Endothelial cell of umbilical vein (primary cell): ENCODE results near the gene PSMA5. TPM values are rescaled to one million over a fixed set of nuclear protein-coding genes. Genes with fewer than 3 reads are reported as not detected.

Experiments
- BruUV-seq: library from RNA; stranded (reverse); fragments of 400-500 nt; replicated peaks from 2 replicates; lab custom pipeline; 2021; lab: Mats Ljungman, UMichigan
- CTCF ChIA-PET: fragments of 300-600, 350-600 bp; sonication (Branson Sonifier 250); formaldehyde crosslinking; loops from one replicate; lab custom pipeline; 2021; ENCODE audit warnings: antibody characterized with exemption, inconsistent platforms; lab: Charles Lee
- POLR2A ChIA-PET: fragments of 300-600, 350-600 bp; sonication (Branson Sonifier 250); formaldehyde crosslinking; loops from one replicate; lab custom pipeline; 2021; ENCODE audit warnings: antibody characterized with exemption, inconsistent platforms; lab: Charles Lee
- DNase-seq: peaks from one replicate; pipeline ENCODE4 v3.0.0-alpha.2; 2011; ENCODE audit warnings: low read depth, low spot score
- FAIRE-seq: peaks from 2 replicates; lab custom pipeline; 2011; peaks lifted over from hg19 to GRCh38; lab: Jason Lieb, UNC
- H2AFZ ChIP-seq: 2 replicates; pipeline ENCODE4 v1.6.0; 2012; ENCODE audit warnings: low read depth, low read length, control low read depth, inconsistent platforms
- H3K27ac ChIP-seq: 2 replicates; pipeline ENCODE4 v1.5.1; 2011; ENCODE audit warnings: low read depth, mild to moderate bottlenecking, control low read depth, low read length, moderate library complexity; ENCODE audit not compliant: insufficient read depth
- H3K27me3 ChIP-seq, 2 experiments: 2 replicates each; pipeline versions ENCODE4 v1.6.0 to v1.6.1; 2011; ENCODE audit warnings: low read length in 2 of 2, mixed read lengths in 1 of 2; ENCODE audit not compliant: control insufficient read depth in 2 of 2, insufficient read depth in 2 of 2
- H3K36me3 ChIP-seq, 2 experiments: 2 replicates in 1 of 2; 3 replicates in 1 of 2; pipeline ENCODE4 v1.5.1; 2011; ENCODE audit warnings: low read length in 2 of 2, mild to moderate bottlenecking in 1 of 2, moderate library complexity in 1 of 2; ENCODE audit not compliant: control insufficient read depth in 2 of 2, insufficient read depth in 2 of 2; ENCODE audit errors: extremely low read depth in 1 of 2
- H3K4me1 ChIP-seq: 3 replicates; pipeline ENCODE4 v1.5.1; 2011; ENCODE audit warnings: mild to moderate bottlenecking, low read length; ENCODE audit not compliant: control insufficient read depth, insufficient read depth; ENCODE audit errors: extremely low read depth
- H3K4me2 ChIP-seq: 2 replicates; pipeline ENCODE4 v1.6.1; 2011; ENCODE audit warnings: low read length, control low read depth, mixed read lengths; ENCODE audit not compliant: insufficient read depth
- H3K4me3 ChIP-seq, 3 experiments: fragments of 200-600 bp in 1 of 3; sonication (generic), shearing (Covaris generic) in 1 of 3; replicated peaks in 1 of 3; 2 replicates each; pipeline ENCODE4 v1.5.1; 2011 to 2016; ENCODE audit warnings: control low read depth in 3 of 3, low read length in 3 of 3, mild to moderate bottlenecking in 2 of 3, inconsistent platforms in 1 of 3, low read depth in 1 of 3, moderate library complexity in 1 of 3; ENCODE audit not compliant: insufficient read depth in 1 of 3
- H3K79me2 ChIP-seq: 2 replicates; pipeline ENCODE4 v1.6.0; 2012; ENCODE audit warnings: low read length, inconsistent platforms; ENCODE audit not compliant: control insufficient read depth, insufficient read depth
- H3K9ac ChIP-seq: replicated peaks from 2 replicates; pipeline ENCODE3; 2011; ENCODE audit warnings: low read length, control low read depth; ENCODE audit not compliant: insufficient read depth; ENCODE audit errors: extremely low read depth
- H3K9me1 ChIP-seq: replicated peaks from 3 replicates; pipeline ENCODE4 v1.6.0; 2011; ENCODE audit warnings: mild to moderate bottlenecking, low read length; ENCODE audit not compliant: control insufficient read depth, insufficient read depth; ENCODE audit errors: extremely low read depth
- H3K9me3 ChIP-seq: replicated peaks from 2 replicates; pipeline ENCODE4 v1.5.1; 2012; ENCODE audit warnings: low read length, inconsistent platforms; ENCODE audit not compliant: control insufficient read depth, insufficient read depth
- H4K20me1 ChIP-seq: replicated peaks from 2 replicates; pipeline ENCODE3; 2011; ENCODE audit warnings: mild to moderate bottlenecking, low read length; ENCODE audit not compliant: control insufficient read depth, insufficient read depth; ENCODE audit errors: extremely low read depth
- CTCF ChIP-seq, 2 donors: IDR thresholded peaks; 1 replicate in 1 of 2; 2 replicates in 1 of 2; pipeline ENCODE4 v1.5.1; 2011; ENCODE audit warnings: low read length in 2 of 2, mild to moderate bottlenecking in 2 of 2, moderate library complexity in 2 of 2, control low read depth in 1 of 2, inconsistent platforms in 1 of 2, low read depth in 1 of 2; ENCODE audit not compliant: insufficient read depth in 1 of 2; ENCODE audit errors: extremely low read depth in 1 of 2
- EZH2 ChIP-seq: IDR thresholded peaks from 2 replicates; pipeline ENCODE4 v1.6.1; 2012; ENCODE audit warnings: borderline replicate concordance, low read depth, mild to moderate bottlenecking, moderate library complexity, low read length, inconsistent platforms; ENCODE audit not compliant: severe bottlenecking
- FOS ChIP-seq: IDR thresholded peaks from 2 replicates; pipeline ENCODE4 v1.6.1; 2011; ENCODE audit warnings: mild to moderate bottlenecking, low read length, moderate library complexity, borderline replicate concordance; ENCODE audit not compliant: insufficient read depth
- GATA2 ChIP-seq: IDR thresholded peaks from 2 replicates; pipeline ENCODE4 v1.7.0; 2011; ENCODE audit warnings: low read depth, mild to moderate bottlenecking, moderate library complexity, mixed read lengths, low read length; ENCODE audit not compliant: insufficient read length, insufficient read depth
- JUN ChIP-seq: IDR thresholded peaks from 2 replicates; pipeline ENCODE4 v1.6.1; 2011; ENCODE audit warnings: borderline replicate concordance, low read depth; ENCODE audit not compliant: insufficient read length, insufficient read depth
- MAX ChIP-seq: IDR thresholded peaks from 2 replicates; pipeline ENCODE4 v1.6.1; 2011; ENCODE audit not compliant: insufficient read depth, insufficient read length
- MYC ChIP-seq: IDR thresholded peaks from one replicate; pipeline ENCODE4 v1.6.1; 2011; ENCODE audit warnings: mild to moderate bottlenecking, low read depth, low read length
- POLR2A ChIP-seq: IDR thresholded peaks from 2 replicates; pipeline ENCODE4 v1.6.1; 2012; ENCODE audit warnings: low read depth, mild to moderate bottlenecking, control low read depth, low read length
- POLR2AphosphoS5 ChIP-seq: IDR thresholded peaks from 2 replicates; pipeline ENCODE4 v1.6.1; 2012; ENCODE audit warnings: low read depth, mild to moderate bottlenecking, control low read depth, low read length, moderate library complexity; ENCODE audit not compliant: insufficient read depth
- dilution Hi-C: fragments of 300-500 bp; cut with MboI; formaldehyde crosslinking; loops from one replicate; pipeline ENCODE4 v1.15.0; 2019; ENCODE audit warnings: low sequenced_read_pairs; ENCODE audit not compliant: extremely low pct_ligation_motif_present
- intact Hi-C: fragments of 100-400 bp; cut with micrococcal nuclease; formaldehyde crosslinking; loops from one replicate; pipeline ENCODE4 v1.10.0; 2022
- polyA plus RNA-seq, 4 experiments: library from polyadenylated mRNA; depleted of rRNA in 3 of 4; stranded (reverse) in 3 of 4; unstranded in 1 of 4; fragments of >200 nt; gene quantifications; 2 replicates each; pipeline versions ENCODE4 v1.2.1 to v1.2.3, GENCODE V29; 2011 to 2012; ENCODE audit warnings: missing spikeins in 1 of 4
- total RNA-seq: library from RNA; stranded (reverse); gene quantifications from 2 replicates; pipeline ENCODE4 v1.2.3, GENCODE V29; 2021

Gene PSMA5
- total and polyA plus RNA-seq, 2 donors (not counting 3 experiments of a cell fraction or from before 2014, with no cell fraction given) = 98.1 to 125 TPM

DNA sequence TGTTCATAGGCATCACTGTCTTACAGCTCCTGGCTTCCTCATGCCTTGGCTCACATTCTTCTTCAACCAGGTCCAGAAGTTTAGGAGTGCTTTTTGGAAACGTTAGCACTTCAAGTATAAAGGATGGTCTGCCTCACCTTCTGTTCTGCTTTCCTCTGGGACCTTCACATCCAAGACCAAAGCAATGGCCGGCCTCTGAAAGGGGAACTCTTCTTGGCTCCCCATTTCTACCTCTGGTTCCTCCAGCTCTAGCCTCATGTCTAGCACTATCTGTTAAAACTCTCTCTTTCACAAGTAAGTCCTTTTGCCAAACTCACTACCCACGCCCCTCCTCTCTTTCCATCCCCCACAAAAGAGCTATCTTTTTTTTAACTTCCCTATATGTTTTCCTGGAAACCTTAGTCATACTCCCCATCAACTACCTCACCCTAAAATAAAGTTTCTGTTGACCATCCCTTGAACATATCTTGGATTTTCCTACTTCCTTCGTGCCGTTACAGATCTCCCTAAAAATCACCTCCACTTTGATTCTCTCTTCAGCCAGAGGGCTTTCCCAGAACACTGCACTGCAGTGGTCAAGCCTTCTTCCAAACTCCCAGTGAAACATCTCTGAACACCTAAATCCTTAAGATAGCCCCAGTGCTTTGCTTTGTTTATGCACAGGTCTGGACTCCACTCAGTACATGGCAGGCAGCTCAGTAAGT lies 36.5 kb downstream of the PSMA5 start:
- H3K9me1 ChIP-seq = no peaks in the 10 kb centered on the region
- TF ChIP-seq MAX (no peak), MYC (no peak), JUN (no peak), FOS (no peak), CTCF (IDR thresholded peaks at IDR 0.05; ENCODE audit: extremely low read depth in 1 of 2, insufficient read depth in 1 of 2, low read depth in 1 of 2, low read length in 2 of 2) (no peak), EZH2 (no peak), POLR2A (no peak), GATA2 (no peak), POLR2AphosphoS5 (no peak)
- H2AFZ ChIP-seq = no peak overlapping the region
- DNase-seq = no peak
- FAIRE-seq = no peak
- H3K27ac ChIP-seq = no peak overlapping the region
- dilution Hi-C loops (no loop called here), intact Hi-C loops (no loop called here)
- H3K9ac ChIP-seq = no peak overlapping the region
- ChIA-PET CTCF (interaction anchor here (0.8 to 1.4 kb wide), 3 partner anchors 9 to 126 kb away, joined by 3 read pairs; no protein-coding TSS in a partner anchor), POLR2A (no interaction called here)
- H3K4me1 ChIP-seq = peaks cover 12% of the 10 kb centered on the region
- H3K4me3 ChIP-seq = no peak overlapping the region
- no peaks in the 10 kb centered on the region for H4K20me1 ChIP-seq
- H3K79me2 ChIP-seq = no peaks in the 10 kb centered on the region
- BruUV-seq = no TSS peak
- no peak overlapping the region for H3K4me2 ChIP-seq
- H3K27me3 ChIP-seq = peaks cover 11 to 30% of the 10 kb centered on the region in 2 experiments
- H3K36me3 ChIP-seq = no peaks in the 10 kb centered on the region
- H3K9me3 ChIP-seq = no peaks in the 10 kb centered on the region
